Liver (tissue), 9 donors: Measurements from ENCODE around the gene DPPA5. TPM values are rescaled to one million over a fixed set of nuclear protein-coding genes. Genes with fewer than 3 reads are reported as not detected.

Source experiments
- DNase-seq: peaks from one replicate; pipeline ENCODE4 v3.0.0-alpha.2; 2017; ENCODE audit warnings: low spot score
- H3K27ac ChIP-seq, 2 donors: one replicate each; pipeline ENCODE4 v1.7.0; 2013; ENCODE audit warnings: inconsistent platforms in 2 of 2, low read length in 2 of 2, control low read depth in 1 of 2, low read depth in 1 of 2, mild to moderate bottlenecking in 1 of 2
- H3K27me3 ChIP-seq, 4 donors: one replicate each; pipeline versions ENCODE4 v1.6.1 to v1.7.0; 2013; ENCODE audit warnings: low read length in 3 of 4, inconsistent platforms in 1 of 4, mild to moderate bottlenecking in 1 of 4, moderate library complexity in 1 of 4; ENCODE audit not compliant: control insufficient read depth in 4 of 4, insufficient read depth in 4 of 4
- H3K36me3 ChIP-seq, 4 donors: one replicate each; pipeline versions ENCODE4 v1.6.1 to v1.7.0; 2013; ENCODE audit warnings: low read length in 3 of 4, mild to moderate bottlenecking in 3 of 4, low read depth in 1 of 4, moderate library complexity in 1 of 4; ENCODE audit not compliant: control insufficient read depth in 4 of 4, insufficient read depth in 3 of 4
- H3K4me1 ChIP-seq, 4 donors: one replicate each; pipeline versions ENCODE4 v1.6.1 to v1.7.0; 2013; ENCODE audit warnings: low read length in 3 of 4, mild to moderate bottlenecking in 3 of 4, moderate library complexity in 1 of 4; ENCODE audit not compliant: control insufficient read depth in 4 of 4, insufficient read depth in 4 of 4
- H3K4me3 ChIP-seq, 3 donors: one replicate each; pipeline versions ENCODE4 v1.6.1 to v1.7.0; 2013; ENCODE audit warnings: low read length in 3 of 3, control low read depth in 1 of 3, low read depth in 1 of 3, mild to moderate bottlenecking in 1 of 3
- H3K9ac ChIP-seq, 2 donors: one replicate each; pipeline ENCODE4 v1.7.0; 2013; ENCODE audit warnings: low read length in 2 of 2, mild to moderate bottlenecking in 2 of 2, moderate library complexity in 2 of 2, control low read depth in 1 of 2, low read depth in 1 of 2
- H3K9me3 ChIP-seq, 4 donors: one replicate each; pipeline versions ENCODE4 v1.6.1 to v1.7.0; 2013; ENCODE audit warnings: low read length in 3 of 4; ENCODE audit not compliant: control insufficient read depth in 4 of 4
- ATF3 ChIP-seq: IDR thresholded peaks from 2 replicates; pipeline ENCODE4 v1.6.1; 2016; ENCODE audit warnings: antibody characterized with exemption
- CTCF ChIP-seq: fragments of 150-350 bp; IDR thresholded peaks from 2 replicates; pipeline ENCODE4 v1.5.1; 2017; ENCODE audit warnings: improper control_type of control experiment, low read depth, low read length; ENCODE audit not compliant: missing input control
- EGR1 ChIP-seq, 2 donors: IDR thresholded peaks; 2 replicates each; pipeline ENCODE4 v1.6.1; 2016 to 2018; ENCODE audit warnings: antibody characterized with exemption in 2 of 2, low read depth in 2 of 2
- FOXA1 ChIP-seq: IDR thresholded peaks from 2 replicates; pipeline ENCODE4 v1.6.1; 2016; ENCODE audit warnings: antibody characterized with exemption
- FOXA2 ChIP-seq: IDR thresholded peaks from 2 replicates; pipeline ENCODE4 v1.6.1; 2016; ENCODE audit warnings: antibody characterized with exemption
- GABPA ChIP-seq, 2 donors: IDR thresholded peaks in 1 of 2; conservative IDR thresholded peaks in 1 of 2; 2 replicates each; pipeline ENCODE4 v1.6.1; 2016; ENCODE audit warnings: antibody characterized with exemption in 2 of 2, mild to moderate bottlenecking in 1 of 2, moderate library complexity in 1 of 2
- HNF4A ChIP-seq, 2 donors: conservative IDR thresholded peaks; 2 replicates each; pipeline ENCODE4 v1.6.1; 2016; ENCODE audit warnings: antibody characterized with exemption in 2 of 2, mild to moderate bottlenecking in 2 of 2
- JUND ChIP-seq, 2 donors: IDR thresholded peaks; 2 replicates each; pipeline ENCODE4 v1.6.1; 2016; ENCODE audit warnings: antibody characterized with exemption in 2 of 2
- MAX ChIP-seq: IDR thresholded peaks from 2 replicates; pipeline ENCODE4 v1.6.1; 2016; ENCODE audit warnings: antibody characterized with exemption
- NR2F2 ChIP-seq: IDR thresholded peaks from 2 replicates; pipeline ENCODE4 v1.6.1; 2016; ENCODE audit warnings: antibody characterized with exemption
- RAD21 ChIP-seq, 2 donors: IDR thresholded peaks; 2 replicates each; pipeline ENCODE4 v1.6.1; 2016; ENCODE audit warnings: antibody characterized with exemption in 2 of 2, mild to moderate bottlenecking in 2 of 2
- REST ChIP-seq: IDR thresholded peaks from 2 replicates; pipeline ENCODE4 v1.6.1; 2016; ENCODE audit warnings: antibody characterized with exemption, mild to moderate bottlenecking
- RXRA ChIP-seq, 2 donors: IDR thresholded peaks; 2 replicates each; pipeline ENCODE4 v1.6.1; 2017 to 2018; ENCODE audit warnings: antibody characterized with exemption in 2 of 2, mild to moderate bottlenecking in 1 of 2
- SP1 ChIP-seq: IDR thresholded peaks from 2 replicates; pipeline ENCODE4 v1.6.1; 2018; ENCODE audit warnings: antibody characterized with exemption, mild to moderate bottlenecking
- TAF1 ChIP-seq: conservative IDR thresholded peaks from 2 replicates; pipeline ENCODE4 v1.6.1; 2016; ENCODE audit warnings: antibody characterized with exemption, mild to moderate bottlenecking
- YY1 ChIP-seq: IDR thresholded peaks from 2 replicates; pipeline ENCODE4 v1.6.1; 2016; ENCODE audit warnings: antibody characterized with exemption, mild to moderate bottlenecking
- WGBS: extraction: QIAGEN DNeasy Blood & Tissue Kit; methylation state at CpG from one replicate; pipeline ENCODE4 v1.1.7; 2013; 5-methylcytosine and 5-hydroxymethylcytosine counted together
- polyA plus RNA-seq, 2 donors: library from polyadenylated mRNA; stranded (reverse) in 1 of 2; unstranded in 1 of 2; fragments of 200-250 nt in 1 of 2; fragments of >200 nt in 1 of 2; fragmentation: Nextera tagmentation in 1 of 2; extraction: Ambion mirVana in 1 of 2; gene quantifications; one replicate each; pipeline versions ENCODE4 v1.2.1 to v1.2.3, GENCODE V29; 2013 to 2015
- total RNA-seq, 2 donors: library from RNA; depleted of rRNA; stranded (reverse); fragments of >200 nt; gene quantifications; one replicate each; pipeline ENCODE4 v1.2.3, GENCODE V29; 2014
- donor health status: healthy.
- donor health status: healthy.
- donor health status: healthy.
- donor health status: healthy.
- donor health status: healthy.

DPPA5 gene
- total and polyA plus RNA-seq, 4 donors: not detected

- H3K4me3 ChIP-seq: no peak overlapping the region
- peaks cover 0 to under 1% (median 0%) of the 10 kb centered on the region in 4 donors for H3K9me3 ChIP-seq
- no peak for TF ChIP-seq JUND (IDR thresholded peaks at IDR 0.05)
- TF ChIP-seq RXRA (IDR thresholded peaks at IDR 0.05): no peak
- TF ChIP-seq FOXA1: no peak
- TF ChIP-seq NR2F2: no peak
- no peak for TF ChIP-seq MAX
- no peak for TF ChIP-seq RAD21 (IDR thresholded peaks at IDR 0.05)
- TF ChIP-seq TAF1: no peak
- no peak for TF ChIP-seq CTCF
- TF ChIP-seq HNF4A (conservative IDR thresholded peaks at IDR 0.05): no peak
- TF ChIP-seq EGR1 (IDR thresholded peaks at IDR 0.05; ENCODE audit: low read depth in 2 of 2): no peak
- TF ChIP-seq ATF3: no peak
- no peak for TF ChIP-seq SP1
- TF ChIP-seq REST: no peak
- no peak for TF ChIP-seq FOXA2
- TF ChIP-seq YY1: no peak
- TF ChIP-seq GABPA (IDR thresholded peaks at IDR 0.05 in 1 of 2, conservative IDR thresholded peaks at IDR 0.05 in 1 of 2): no peak
- H3K9ac ChIP-seq: no peak overlapping the region
- WGBS: 82% methylated on average over 10 of the region's 10 CpGs
- no peak for DNase-seq
- H3K4me1 ChIP-seq: peaks cover 2 to 11% (median 6%) of the 10 kb centered on the region in 4 donors
- H3K36me3 ChIP-seq: no peaks in the 10 kb centered on the region
- H3K27ac ChIP-seq: no peak overlapping the region
- H3K27me3 ChIP-seq: no peaks in the 10 kb centered on the region
Observed at GRCh38 chr6:73389854-73390253, 35.8 kb upstream of the DPPA5 start.

- DNase-seq: peak; percentile 40
- Histone ChIP-seq H3K9ac (peak overlapping the region in 1 of 2 donors; percentile 6), H3K36me3 (no peaks in the 10 kb centered on the region), H3K4me3 (peak overlapping the region; percentile 44 to 56 (median 54)), H3K27ac (no peak overlapping the region), H3K9me3 (no peaks in the 10 kb centered on the region), H3K27me3 (no peaks in the 10 kb centered on the region), H3K4me1 (peaks cover 2 to 11% (median 6%) of the 10 kb centered on the region in 4 donors)
- peak; percentile 40 to 64 for TF ChIP-seq RAD21 (IDR thresholded peaks at IDR 0.05)
- TF ChIP-seq HNF4A (conservative IDR thresholded peaks at IDR 0.05): no peak
- no peak for TF ChIP-seq TAF1
- no peak for TF ChIP-seq GABPA (IDR thresholded peaks at IDR 0.05 in 1 of 2, conservative IDR thresholded peaks at IDR 0.05 in 1 of 2)
- WGBS: 3% methylated on average over 38 of the region's 38 CpGs
Observed at GRCh38 chr6:73388800-73389512, 34.9 kb upstream of the DPPA5 start.
